Esophagus muscularis mucosa (tissue), 4 donors: Measurements from ENCODE around the gene EXOC8.
"Not testable (repeated sequence)": the region's sequence is repeated elsewhere in the genome, so short reads cannot be mapped to it uniquely, and the experiment has no call there.

Source experiments
- EP300 ChIP-seq: sonication (generic); formaldehyde crosslinking; IDR thresholded peaks from one replicate; pipeline ENCODE4 v1.6.1; 2017; ENCODE audit warnings: antibody characterized with exemption
- POLR2A ChIP-seq: fragments of 450-650 bp; IDR thresholded peaks from one replicate; pipeline ENCODE4 v1.6.1; 2017; ENCODE audit warnings: antibody characterized with exemption, moderate library complexity, mild to moderate bottlenecking, low read depth
- TF ChIP-seq, protein P1 (sequence below), 3 experiments: fragments of 200-600 bp in 2 of 3; fragments of 450-650 bp in 1 of 3; sonication (generic) in 2 of 3; IDR thresholded peaks; one replicate each; pipeline ENCODE4 v1.5.1; 2017 to 2019; ENCODE audit warnings: antibody characterized with exemption in 3 of 3, mild to moderate bottlenecking in 2 of 3, moderate library complexity in 1 of 3

- TF ChIP-seq POLR2A, EP300: not testable (repeated sequence)
- TF ChIP-seq, protein P1, sequence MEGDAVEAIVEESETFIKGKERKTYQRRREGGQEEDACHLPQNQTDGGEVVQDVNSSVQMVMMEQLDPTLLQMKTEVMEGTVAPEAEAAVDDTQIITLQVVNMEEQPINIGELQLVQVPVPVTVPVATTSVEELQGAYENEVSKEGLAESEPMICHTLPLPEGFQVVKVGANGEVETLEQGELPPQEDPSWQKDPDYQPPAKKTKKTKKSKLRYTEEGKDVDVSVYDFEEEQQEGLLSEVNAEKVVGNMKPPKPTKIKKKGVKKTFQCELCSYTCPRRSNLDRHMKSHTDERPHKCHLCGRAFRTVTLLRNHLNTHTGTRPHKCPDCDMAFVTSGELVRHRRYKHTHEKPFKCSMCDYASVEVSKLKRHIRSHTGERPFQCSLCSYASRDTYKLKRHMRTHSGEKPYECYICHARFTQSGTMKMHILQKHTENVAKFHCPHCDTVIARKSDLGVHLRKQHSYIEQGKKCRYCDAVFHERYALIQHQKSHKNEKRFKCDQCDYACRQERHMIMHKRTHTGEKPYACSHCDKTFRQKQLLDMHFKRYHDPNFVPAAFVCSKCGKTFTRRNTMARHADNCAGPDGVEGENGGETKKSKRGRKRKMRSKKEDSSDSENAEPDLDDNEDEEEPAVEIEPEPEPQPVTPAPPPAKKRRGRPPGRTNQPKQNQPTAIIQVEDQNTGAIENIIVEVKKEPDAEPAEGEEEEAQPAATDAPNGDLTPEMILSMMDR (IDR thresholded peaks at IDR 0.05) = not testable (repeated sequence)
These were observed 11.2 kb upstream of the EXOC8 start for GRCh38 chr1:231348856-231349255.
